HEK293 (cell line): ENCODE measurements around the gene TSC22D2.

Experiments used
- BCL11A ChIP-seq: fragments of 450-650 bp; formaldehyde crosslinking; IDR thresholded peaks from 2 replicates; pipeline ENCODE4 v1.5.1; 2016; ENCODE audit warnings: low read depth, missing biosample characterization, missing genetic modification characterization
- MZF1 ChIP-seq: fragments of 450-650 bp; formaldehyde crosslinking; IDR thresholded peaks from 2 replicates; pipeline ENCODE4 v1.5.1; 2017; ENCODE audit warnings: missing biosample characterization, missing genetic modification characterization, borderline replicate concordance
- OVOL3 ChIP-seq: fragments of 450-650 bp; formaldehyde crosslinking; IDR thresholded peaks from 2 replicates; pipeline ENCODE4 v1.5.1; 2016; ENCODE audit warnings: missing biosample characterization, missing genetic modification characterization
- PATZ1 ChIP-seq: fragments of 450-650 bp; formaldehyde crosslinking; IDR thresholded peaks from 2 replicates; pipeline ENCODE4 v1.5.1; 2016; ENCODE audit warnings: missing biosample characterization, missing genetic modification characterization
- PRDM10 ChIP-seq: fragments of 450-650 bp; formaldehyde crosslinking; IDR thresholded peaks from 2 replicates; pipeline ENCODE4 v1.5.1; 2016; ENCODE audit warnings: missing biosample characterization, missing genetic modification characterization
- SP7 ChIP-seq: fragments of 450-650 bp; formaldehyde crosslinking; IDR thresholded peaks from 2 replicates; pipeline ENCODE4 v1.5.1; 2016; ENCODE audit warnings: missing biosample characterization, missing genetic modification characterization
- WT1 ChIP-seq: fragments of 450-650 bp; formaldehyde crosslinking; IDR thresholded peaks from 2 replicates; pipeline ENCODE4 v1.5.1; 2016; ENCODE audit warnings: missing biosample characterization, missing genetic modification characterization
- ZBTB17 ChIP-seq: fragments of 450-650 bp; formaldehyde crosslinking; IDR thresholded peaks from 2 replicates; pipeline ENCODE4 v1.5.1; 2016; ENCODE audit warnings: missing biosample characterization, missing genetic modification characterization
- ZEB2 ChIP-seq: fragments of 450-650 bp; formaldehyde crosslinking; IDR thresholded peaks from 2 replicates; pipeline ENCODE4 v1.5.1; 2016; ENCODE audit warnings: missing biosample characterization, missing genetic modification characterization
- ZFP41 ChIP-seq: fragments of 450-650 bp; formaldehyde crosslinking; IDR thresholded peaks from 2 replicates; pipeline ENCODE4 v1.5.1; 2016; ENCODE audit warnings: missing biosample characterization, missing genetic modification characterization, borderline replicate concordance
- ZNF10 ChIP-seq: fragments of 450-650 bp; formaldehyde crosslinking; IDR thresholded peaks from 2 replicates; pipeline ENCODE4 v1.5.1; 2017; ENCODE audit warnings: missing biosample characterization, missing genetic modification characterization
- ZNF114 ChIP-seq: fragments of 450-650 bp; formaldehyde crosslinking; IDR thresholded peaks from 2 replicates; pipeline ENCODE4 v1.5.0; 2017; ENCODE audit warnings: missing biosample characterization, missing genetic modification characterization
- ZNF155 ChIP-seq: fragments of 450-650 bp; formaldehyde crosslinking; IDR thresholded peaks from 2 replicates; pipeline ENCODE4 v1.5.1; 2016; ENCODE audit warnings: missing biosample characterization, missing genetic modification characterization
- ZNF16 ChIP-seq: fragments of 450-650 bp; formaldehyde crosslinking; IDR thresholded peaks from 2 replicates; pipeline ENCODE4 v1.5.1; 2016; ENCODE audit warnings: low read depth, missing biosample characterization, missing genetic modification characterization
- ZNF169 ChIP-seq: fragments of 450-650 bp; formaldehyde crosslinking; IDR thresholded peaks from 2 replicates; pipeline ENCODE4 v1.5.1; 2016; ENCODE audit warnings: missing biosample characterization, missing genetic modification characterization
- ZNF211 ChIP-seq: fragments of 450-650 bp; formaldehyde crosslinking; IDR thresholded peaks from 2 replicates; pipeline ENCODE4 v1.5.1; 2016; ENCODE audit warnings: low read depth, missing biosample characterization, missing genetic modification characterization
- ZNF223 ChIP-seq: fragments of 450-650 bp; formaldehyde crosslinking; IDR thresholded peaks from 2 replicates; pipeline ENCODE4 v1.5.1; 2016; ENCODE audit warnings: missing biosample characterization, missing genetic modification characterization
- ZNF24 ChIP-seq: fragments of 450-650 bp; formaldehyde crosslinking; IDR thresholded peaks from 2 replicates; pipeline ENCODE4 v1.5.1; 2016; ENCODE audit warnings: missing biosample characterization, missing genetic modification characterization
- ZNF324 ChIP-seq: fragments of 450-650 bp; formaldehyde crosslinking; IDR thresholded peaks from 2 replicates; pipeline ENCODE4 v1.5.1; 2016; ENCODE audit warnings: missing biosample characterization, missing genetic modification characterization
- ZNF335 ChIP-seq: fragments of 450-650 bp; formaldehyde crosslinking; conservative IDR thresholded peaks from 2 replicates; pipeline ENCODE4 v1.5.1; 2016; ENCODE audit warnings: missing biosample characterization, missing genetic modification characterization
- ZNF341 ChIP-seq: fragments of 450-650 bp; formaldehyde crosslinking; IDR thresholded peaks from 2 replicates; pipeline ENCODE4; 2016; ENCODE audit warnings: low read depth, missing biosample characterization, missing genetic modification characterization
- ZNF394 ChIP-seq: fragments of 450-650 bp; formaldehyde crosslinking; IDR thresholded peaks from 2 replicates; pipeline ENCODE4 v1.5.1; 2016; ENCODE audit warnings: missing biosample characterization, missing genetic modification characterization, mild to moderate bottlenecking, moderate library complexity, borderline replicate concordance
- ZNF513 ChIP-seq: fragments of 450-650 bp; IDR thresholded peaks from 2 replicates; pipeline ENCODE4 v1.5.1; 2018; ENCODE audit warnings: missing biosample characterization, missing genetic modification characterization
- ZNF639 ChIP-seq: fragments of 450-650 bp; formaldehyde crosslinking; IDR thresholded peaks from 2 replicates; pipeline ENCODE4 v1.5.1; 2016; ENCODE audit warnings: missing biosample characterization, missing genetic modification characterization
- ZNF658 ChIP-seq: fragments of 450-650 bp; formaldehyde crosslinking; IDR thresholded peaks from 2 replicates; pipeline ENCODE4; 2016; ENCODE audit warnings: missing biosample characterization, missing genetic modification characterization
- ZNF747 ChIP-seq: fragments of 450-650 bp; formaldehyde crosslinking; IDR thresholded peaks from 2 replicates; pipeline ENCODE4 v1.5.1; 2016; ENCODE audit warnings: missing biosample characterization, missing genetic modification characterization
- TF ChIP-seq, protein P1 (sequence below): fragments of 450-650 bp; formaldehyde crosslinking; IDR thresholded peaks from 2 replicates; pipeline ENCODE4 v1.5.1; 2016; ENCODE audit warnings: missing biosample characterization, missing genetic modification characterization
- TF ChIP-seq, protein P2 (sequence below): fragments of 450-650 bp; formaldehyde crosslinking; IDR thresholded peaks from 2 replicates; pipeline ENCODE4 v1.5.1; 2017; ENCODE audit warnings: missing biosample characterization, missing genetic modification characterization

TSC22D2 gene

GRCh38 chr3:150371741-150372254 is 36.3 kb upstream of the TSC22D2 start (continued):
- no peak for TF ChIP-seq ZNF658
- TF ChIP-seq ZNF114 (tag by site-specific recombination), result no peak
- no peak for TF ChIP-seq ZNF747 (tag by site-specific recombination)
- TF ChIP-seq ZNF223, result no peak
- TF ChIP-seq ZNF169 (tag by site-specific recombination), result no peak
- TF ChIP-seq PRDM10 (tag by site-specific recombination), result peak; percentile 41; the same call in 1 of the 2 replicates
- no peak for TF ChIP-seq OVOL3 (tag by site-specific recombination)
- TF ChIP-seq SP7, result peak; percentile 82
- TF ChIP-seq ZNF155 (tag by site-specific recombination), result no peak
- TF ChIP-seq ZNF335 (tag by site-specific recombination), result peak; percentile 51
- TF ChIP-seq ZNF24 (tag by site-specific recombination), result peak; percentile 62; the same call in 1 of the 2 replicates
- peak; percentile 35; the same call in 1 of the 2 replicates for TF ChIP-seq ZNF394 (tag by site-specific recombination)
- no peak for TF ChIP-seq ZNF341 (tag by site-specific recombination)
- TF ChIP-seq, protein P1, sequence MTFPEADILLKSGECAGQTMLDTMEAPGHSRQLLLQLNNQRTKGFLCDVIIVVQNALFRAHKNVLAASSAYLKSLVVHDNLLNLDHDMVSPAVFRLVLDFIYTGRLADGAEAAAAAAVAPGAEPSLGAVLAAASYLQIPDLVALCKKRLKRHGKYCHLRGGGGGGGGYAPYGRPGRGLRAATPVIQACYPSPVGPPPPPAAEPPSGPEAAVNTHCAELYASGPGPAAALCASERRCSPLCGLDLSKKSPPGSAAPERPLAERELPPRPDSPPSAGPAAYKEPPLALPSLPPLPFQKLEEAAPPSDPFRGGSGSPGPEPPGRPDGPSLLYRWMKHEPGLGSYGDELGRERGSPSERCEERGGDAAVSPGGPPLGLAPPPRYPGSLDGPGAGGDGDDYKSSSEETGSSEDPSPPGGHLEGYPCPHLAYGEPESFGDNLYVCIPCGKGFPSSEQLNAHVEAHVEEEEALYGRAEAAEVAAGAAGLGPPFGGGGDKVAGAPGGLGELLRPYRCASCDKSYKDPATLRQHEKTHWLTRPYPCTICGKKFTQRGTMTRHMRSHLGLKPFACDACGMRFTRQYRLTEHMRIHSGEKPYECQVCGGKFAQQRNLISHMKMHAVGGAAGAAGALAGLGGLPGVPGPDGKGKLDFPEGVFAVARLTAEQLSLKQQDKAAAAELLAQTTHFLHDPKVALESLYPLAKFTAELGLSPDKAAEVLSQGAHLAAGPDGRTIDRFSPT, result no peak
- TF ChIP-seq ZNF16 (tag by site-specific recombination), result no peak
- TF ChIP-seq WT1 (tag by site-specific recombination), result no peak
- no peak for TF ChIP-seq ZNF10 (tag by site-specific recombination)
- TF ChIP-seq ZNF513, result no peak
- TF ChIP-seq ZNF211 (tag by site-specific recombination), result no peak
- TF ChIP-seq ZNF324 (tag by site-specific recombination), result no peak
- TF ChIP-seq ZBTB17 (tag by site-specific recombination), result peak; percentile 19; the same call in 1 of the 2 replicates
- TF ChIP-seq MZF1 (tag by site-specific recombination), result peak; percentile 18; the same call in 1 of the 2 replicates
- peak; percentile 88 for TF ChIP-seq ZEB2 (tag by site-specific recombination)
- TF ChIP-seq ZNF639 (tag by site-specific recombination), result 0 out of 2 replicates have a peak, but pooled peaks have one; percentile 51
- TF ChIP-seq BCL11A, result no peak
- TF ChIP-seq PATZ1, result no peak
- TF ChIP-seq ZFP41 (tag by site-specific recombination), result no peak
- TF ChIP-seq, protein P2, sequence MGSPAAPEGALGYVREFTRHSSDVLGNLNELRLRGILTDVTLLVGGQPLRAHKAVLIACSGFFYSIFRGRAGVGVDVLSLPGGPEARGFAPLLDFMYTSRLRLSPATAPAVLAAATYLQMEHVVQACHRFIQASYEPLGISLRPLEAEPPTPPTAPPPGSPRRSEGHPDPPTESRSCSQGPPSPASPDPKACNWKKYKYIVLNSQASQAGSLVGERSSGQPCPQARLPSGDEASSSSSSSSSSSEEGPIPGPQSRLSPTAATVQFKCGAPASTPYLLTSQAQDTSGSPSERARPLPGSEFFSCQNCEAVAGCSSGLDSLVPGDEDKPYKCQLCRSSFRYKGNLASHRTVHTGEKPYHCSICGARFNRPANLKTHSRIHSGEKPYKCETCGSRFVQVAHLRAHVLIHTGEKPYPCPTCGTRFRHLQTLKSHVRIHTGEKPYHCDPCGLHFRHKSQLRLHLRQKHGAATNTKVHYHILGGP (tag by site-specific recombination), result peak; percentile 44; the same call in 1 of the 2 replicates
